HepG2 (cell line): ENCODE measurements around the gene TLE7. TPM values are rescaled to one million over a fixed set of nuclear protein-coding genes. Genes with fewer than 3 reads are reported as not detected.
A peak's percentile ranks its signal among the peaks of the same experiment; 100 is the strongest.

Experiments
- ARNTL ChIP-seq: sonication (generic); formaldehyde crosslinking; IDR thresholded peaks from 2 replicates; pipeline ENCODE4 v1.4.0; 2020; ENCODE audit warnings: mild to moderate bottlenecking, missing genetic modification reagents
- ASH2L ChIP-seq: fragments of 300-600, 200-600 bp; sonication (generic); IDR thresholded peaks from 2 replicates; pipeline ENCODE4 v1.7.0; 2017; ENCODE audit warnings: low read depth, mild to moderate bottlenecking, moderate library complexity, mixed read lengths, low read length; ENCODE audit not compliant: insufficient read length
- DNMT1 ChIP-seq: sonication (generic); formaldehyde crosslinking; IDR thresholded peaks from 2 replicates; pipeline ENCODE4 v1.5.1; 2020; ENCODE audit warnings: mild to moderate bottlenecking, missing genetic modification reagents
- ISL2 ChIP-seq: sonication (generic); formaldehyde crosslinking; IDR thresholded peaks from 2 replicates; pipeline ENCODE4 v1.5.0; 2020; ENCODE audit warnings: missing genetic modification reagents
- PHB2 ChIP-seq: fragments of 450-650 bp; IDR thresholded peaks from 2 replicates; pipeline ENCODE4 v1.6.1; 2018; ENCODE audit not compliant: partially characterized antibody
- RAD21 ChIP-seq: fragments of 450-650 bp; formaldehyde crosslinking; IDR thresholded peaks from 2 replicates; pipeline ENCODE4 v1.5.0; 2020; ENCODE audit warnings: mild to moderate bottlenecking
- RARA ChIP-seq: IDR thresholded peaks from 2 replicates; pipeline ENCODE4 v1.6.1; 2016; ENCODE audit warnings: missing genetic modification reagents, missing compliant biosample characterization
- RFXANK ChIP-seq: IDR thresholded peaks from 2 replicates; pipeline ENCODE4 v1.6.1; 2016
- SMAD9 ChIP-seq: sonication (generic); formaldehyde crosslinking; IDR thresholded peaks from 2 replicates; pipeline ENCODE4 v1.5.1; 2020; ENCODE audit warnings: mild to moderate bottlenecking, missing genetic modification reagents
- SP1 ChIP-seq, 2 experiments: fragments of 450-650 bp in 1 of 2; sonication (generic) in 1 of 2; formaldehyde crosslinking in 1 of 2; IDR thresholded peaks; 2 replicates each; pipeline versions ENCODE4 v1.4.0 to v1.6.1; 2016 to 2020; ENCODE audit warnings: missing genetic modification reagents in 1 of 2
- SP4 ChIP-seq: sonication (generic); formaldehyde crosslinking; IDR thresholded peaks from 2 replicates; pipeline ENCODE4 v1.8.1; 2023; ENCODE audit warnings: mild to moderate bottlenecking, missing genetic modification reagents
- TOE1 ChIP-seq: sonication (generic); formaldehyde crosslinking; IDR thresholded peaks from 2 replicates; pipeline ENCODE4 v1.4.0; 2020; ENCODE audit warnings: mild to moderate bottlenecking, missing genetic modification reagents
- ZBTB20 ChIP-seq: sonication (generic); formaldehyde crosslinking; IDR thresholded peaks from 2 replicates; pipeline ENCODE4 v1.8.1; 2023; ENCODE audit warnings: missing genetic modification reagents, low read depth, mild to moderate bottlenecking, borderline replicate concordance
- ZNF232 ChIP-seq: sonication (generic); formaldehyde crosslinking; IDR thresholded peaks from 2 replicates; pipeline ENCODE4 v1.4.0; 2020; ENCODE audit warnings: missing genetic modification reagents, borderline replicate concordance
- ZNF776 ChIP-seq: sonication (generic); formaldehyde crosslinking; IDR thresholded peaks from 2 replicates; pipeline ENCODE4 v1.4.0; 2020; ENCODE audit warnings: mild to moderate bottlenecking, missing genetic modification reagents
- polyA plus RNA-seq, 8 experiments: library from polyadenylated mRNA; depleted of rRNA in 3 of 8; stranded (reverse) in 7 of 8; unstranded in 1 of 8; fragments of >200 nt; fragmentation: Illumina TruSeq in 4 of 8; extraction: Trizol in 4 of 8; gene quantifications; 2 replicates each; pipeline versions ENCODE4 v1.2.1 to v1.2.3, GENCODE V29; 2011 to 2016; ENCODE audit warnings: low read depth in 4 of 8, missing spikeins in 1 of 8, mixed read lengths in 1 of 8; ENCODE audit not compliant: insufficient read depth in 1 of 8
- total RNA-seq, 5 experiments: library from RNA; depleted of rRNA; stranded (reverse); fragments of >200 nt; fragmentation: Illumina TruSeq; extraction: Trizol; gene quantifications; 2 replicates each; pipeline ENCODE4 v1.2.3, GENCODE V29; 2016; ENCODE audit warnings: low read depth in 1 of 5
- TF ChIP-seq, protein P1 (sequence below): sonication (generic); formaldehyde crosslinking; IDR thresholded peaks from 2 replicates; pipeline ENCODE4 v1.5.0; 2020; ENCODE audit warnings: mild to moderate bottlenecking, missing genetic modification reagents
- TF ChIP-seq, protein P2 (sequence below): sonication (generic); formaldehyde crosslinking; conservative IDR thresholded peaks from 2 replicates; pipeline ENCODE4 v1.8.0; 2022; ENCODE audit warnings: missing genetic modification reagents
- TF ChIP-seq, protein P3 (sequence below): sonication (generic); IDR thresholded peaks from 2 replicates; pipeline ENCODE4 v1.6.1; 2016; ENCODE audit warnings: low read depth, borderline replicate concordance
- TF ChIP-seq, protein P4 (sequence below): sonication (generic); formaldehyde crosslinking; IDR thresholded peaks from 2 replicates; pipeline ENCODE4 v1.4.0; 2020; ENCODE audit warnings: missing genetic modification reagents

TLE7 gene
- total and polyA plus RNA-seq, 2 of the 13 experiments (the other 11 are each of a cell fraction or from before 2014, with no cell fraction given): not detected

DNA sequence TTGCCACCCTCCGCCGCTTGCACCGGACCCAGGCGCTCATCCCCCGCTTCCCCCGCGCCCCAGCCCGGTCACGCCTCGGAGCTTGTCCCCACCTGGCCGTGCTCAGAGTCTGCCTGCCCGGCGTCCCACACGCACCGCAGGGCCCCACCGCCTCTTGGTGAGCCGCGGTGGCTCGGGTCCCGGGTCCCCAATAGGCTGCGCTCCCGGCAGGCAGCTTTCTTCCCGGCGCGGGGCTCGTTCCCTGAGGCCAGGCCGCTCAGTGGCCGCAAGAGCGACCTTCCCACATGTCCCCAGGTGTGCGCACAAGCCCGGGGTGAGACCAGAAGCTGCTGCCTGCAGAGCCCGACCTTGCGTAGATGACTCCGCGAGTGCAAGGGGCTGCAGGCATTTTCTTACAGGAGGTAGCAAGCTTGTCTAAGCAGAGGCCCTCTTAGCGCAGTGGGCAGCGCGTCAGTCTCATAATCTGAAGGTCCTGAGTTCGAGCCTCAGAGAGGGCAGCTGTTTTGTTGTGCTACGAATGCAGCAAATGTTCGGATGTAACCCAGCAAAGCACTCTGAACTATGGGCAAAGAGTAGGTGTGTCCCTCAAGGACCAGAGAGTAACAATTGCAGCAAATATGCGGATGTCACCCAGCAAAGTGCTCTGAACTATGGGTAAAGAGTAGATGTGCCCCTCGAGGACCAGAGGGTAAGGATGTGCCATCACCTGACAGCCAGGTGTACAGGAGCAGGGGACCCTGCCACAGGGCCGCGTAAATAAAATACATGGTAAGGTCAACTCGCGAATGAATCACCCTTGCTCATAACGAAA is 15.6 kb downstream of the TLE7 start (continued):
- TF ChIP-seq, protein P1, sequence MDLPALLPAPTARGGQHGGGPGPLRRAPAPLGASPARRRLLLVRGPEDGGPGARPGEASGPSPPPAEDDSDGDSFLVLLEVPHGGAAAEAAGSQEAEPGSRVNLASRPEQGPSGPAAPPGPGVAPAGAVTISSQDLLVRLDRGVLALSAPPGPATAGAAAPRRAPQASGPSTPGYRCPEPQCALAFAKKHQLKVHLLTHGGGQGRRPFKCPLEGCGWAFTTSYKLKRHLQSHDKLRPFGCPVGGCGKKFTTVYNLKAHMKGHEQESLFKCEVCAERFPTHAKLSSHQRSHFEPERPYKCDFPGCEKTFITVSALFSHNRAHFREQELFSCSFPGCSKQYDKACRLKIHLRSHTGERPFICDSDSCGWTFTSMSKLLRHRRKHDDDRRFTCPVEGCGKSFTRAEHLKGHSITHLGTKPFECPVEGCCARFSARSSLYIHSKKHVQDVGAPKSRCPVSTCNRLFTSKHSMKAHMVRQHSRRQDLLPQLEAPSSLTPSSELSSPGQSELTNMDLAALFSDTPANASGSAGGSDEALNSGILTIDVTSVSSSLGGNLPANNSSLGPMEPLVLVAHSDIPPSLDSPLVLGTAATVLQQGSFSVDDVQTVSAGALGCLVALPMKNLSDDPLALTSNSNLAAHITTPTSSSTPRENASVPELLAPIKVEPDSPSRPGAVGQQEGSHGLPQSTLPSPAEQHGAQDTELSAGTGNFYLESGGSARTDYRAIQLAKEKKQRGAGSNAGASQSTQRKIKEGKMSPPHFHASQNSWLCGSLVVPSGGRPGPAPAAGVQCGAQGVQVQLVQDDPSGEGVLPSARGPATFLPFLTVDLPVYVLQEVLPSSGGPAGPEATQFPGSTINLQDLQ (CRISPR knock-in tag): peak; percentile 72; the same call in 1 of the 2 replicates
- TF ChIP-seq ISL2: peak; percentile 92
- 0 out of 2 replicates have a peak, but pooled peaks have one; percentile 73 for TF ChIP-seq SMAD9
- 0 out of 2 replicates have a peak, but pooled peaks have one; percentile 72 for TF ChIP-seq TOE1 (CRISPR knock-in tag)
- TF ChIP-seq RAD21: no peak; the same call in 1 of the 2 replicates
- peak; percentile 53 for TF ChIP-seq ZBTB20
- TF ChIP-seq RARA: peak; percentile 69
- TF ChIP-seq SP4 (CRISPR knock-in tag): peak; percentile 93
- TF ChIP-seq PHB2: no peak
- peak; percentile 95; the same call in 1 of the 2 replicates for TF ChIP-seq RFXANK (CRISPR knock-in tag)
- TF ChIP-seq SP1 (IDR thresholded peaks at IDR 0.05): no peak
- TF ChIP-seq SP1 (CRISPR knock-in tag; IDR thresholded peaks at IDR 0.05): peak; percentile 78
- peak; percentile 94; the same call in 1 of the 2 replicates for TF ChIP-seq ZNF232 (CRISPR knock-in tag)
- TF ChIP-seq ZNF776 (CRISPR knock-in tag): no peak; the same call in 1 of the 2 replicates
- TF ChIP-seq, protein P2, sequence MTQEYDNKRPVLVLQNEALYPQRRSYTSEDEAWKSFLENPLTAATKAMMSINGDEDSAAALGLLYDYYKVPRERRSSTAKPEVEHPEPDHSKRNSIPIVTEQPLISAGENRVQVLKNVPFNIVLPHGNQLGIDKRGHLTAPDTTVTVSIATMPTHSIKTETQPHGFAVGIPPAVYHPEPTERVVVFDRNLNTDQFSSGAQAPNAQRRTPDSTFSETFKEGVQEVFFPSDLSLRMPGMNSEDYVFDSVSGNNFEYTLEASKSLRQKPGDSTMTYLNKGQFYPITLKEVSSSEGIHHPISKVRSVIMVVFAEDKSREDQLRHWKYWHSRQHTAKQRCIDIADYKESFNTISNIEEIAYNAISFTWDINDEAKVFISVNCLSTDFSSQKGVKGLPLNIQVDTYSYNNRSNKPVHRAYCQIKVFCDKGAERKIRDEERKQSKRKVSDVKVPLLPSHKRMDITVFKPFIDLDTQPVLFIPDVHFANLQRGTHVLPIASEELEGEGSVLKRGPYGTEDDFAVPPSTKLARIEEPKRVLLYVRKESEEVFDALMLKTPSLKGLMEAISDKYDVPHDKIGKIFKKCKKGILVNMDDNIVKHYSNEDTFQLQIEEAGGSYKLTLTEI (CRISPR knock-in tag): no peak
- TF ChIP-seq, protein P3, sequence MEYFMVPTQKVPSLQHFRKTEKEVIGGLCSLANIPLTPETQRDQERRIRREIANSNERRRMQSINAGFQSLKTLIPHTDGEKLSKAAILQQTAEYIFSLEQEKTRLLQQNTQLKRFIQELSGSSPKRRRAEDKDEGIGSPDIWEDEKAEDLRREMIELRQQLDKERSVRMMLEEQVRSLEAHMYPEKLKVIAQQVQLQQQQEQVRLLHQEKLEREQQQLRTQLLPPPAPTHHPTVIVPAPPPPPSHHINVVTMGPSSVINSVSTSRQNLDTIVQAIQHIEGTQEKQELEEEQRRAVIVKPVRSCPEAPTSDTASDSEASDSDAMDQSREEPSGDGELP: peak; percentile 77
- TF ChIP-seq, protein P4, sequence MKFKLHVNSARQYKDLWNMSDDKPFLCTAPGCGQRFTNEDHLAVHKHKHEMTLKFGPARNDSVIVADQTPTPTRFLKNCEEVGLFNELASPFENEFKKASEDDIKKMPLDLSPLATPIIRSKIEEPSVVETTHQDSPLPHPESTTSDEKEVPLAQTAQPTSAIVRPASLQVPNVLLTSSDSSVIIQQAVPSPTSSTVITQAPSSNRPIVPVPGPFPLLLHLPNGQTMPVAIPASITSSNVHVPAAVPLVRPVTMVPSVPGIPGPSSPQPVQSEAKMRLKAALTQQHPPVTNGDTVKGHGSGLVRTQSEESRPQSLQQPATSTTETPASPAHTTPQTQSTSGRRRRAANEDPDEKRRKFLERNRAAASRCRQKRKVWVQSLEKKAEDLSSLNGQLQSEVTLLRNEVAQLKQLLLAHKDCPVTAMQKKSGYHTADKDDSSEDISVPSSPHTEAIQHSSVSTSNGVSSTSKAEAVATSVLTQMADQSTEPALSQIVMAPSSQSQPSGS: peak; percentile 94
- TF ChIP-seq ARNTL (CRISPR knock-in tag): peak; percentile 90
- peak; percentile 63 for TF ChIP-seq ASH2L
- no peak for TF ChIP-seq DNMT1 (CRISPR knock-in tag)
